GM18909 (cell line): Measurements from ENCODE around the gene DACH1.

Experiments
- ATAC-seq: cut with Tn5 transposase; IDR thresholded peaks from one replicate; pipeline ENCODE4 v1.9.1; 2021; ENCODE audit warnings: mild to moderate bottlenecking; ENCODE audit not compliant: unreplicated experiment, poor library complexity

The DACH1 gene

GRCh38 chr13:71459708-71460107 is 407.3 kb downstream of the DACH1 start:
- ATAC-seq, result no peak

GRCh38 chr13:71457645-71458044 is 409.4 kb downstream of the DACH1 start:
- ATAC-seq, result no peak

GRCh38 chr13:71456136-71456535 is 410.9 kb downstream of the DACH1 start:
- no peak for ATAC-seq

GRCh38 chr13:71454509-71454908 is 412.5 kb downstream of the DACH1 start:
- no peak for ATAC-seq

GRCh38 chr13:71448080-71448630 is 418.8 kb downstream of the DACH1 start:
- ATAC-seq, result no peak

- no peak for ATAC-seq
Measured at GRCh38 chr13:71437704-71438103, 429.3 kb downstream of the DACH1 start.

- no peak for ATAC-seq
Measured at GRCh38 chr13:71430681-71431080, 436.3 kb downstream of the DACH1 start.

GRCh38 chr13:71417205-71417604 is 449.8 kb downstream of the DACH1 start:
- ATAC-seq, result no peak

- no peak for ATAC-seq
Measured at GRCh38 chr13:71412231-71412630, 454.8 kb downstream of the DACH1 start.

- no peak for ATAC-seq
Measured at GRCh38 chr13:71408416-71408815, 458.6 kb downstream of the DACH1 start.

- ATAC-seq, result no peak
Measured at GRCh38 chr13:71399631-71400215, 467.3 kb downstream of the DACH1 start.

- ATAC-seq, result no peak
Measured at GRCh38 chr13:71396149-71396548, 470.9 kb downstream of the DACH1 start.

GRCh38 chr13:71395053-71395452 is 472.0 kb downstream of the DACH1 start:
- ATAC-seq, result no peak

- ATAC-seq, result no peak
Measured at GRCh38 chr13:71394176-71394575, 472.8 kb downstream of the DACH1 start.
